D341Med (cell line): ENCODE measurements around the gene KRTAP5-9.
"Not testable (repeated sequence)": the region's sequence is repeated elsewhere in the genome, so short reads cannot be mapped to it uniquely, and the experiment has no call there.

Experiments used
- DNase-seq: peaks from one replicate; pipeline ENCODE4 v3.0.0; 2012; ENCODE audit warnings: low spot score

Gene KRTAP5-9

GRCh38 chr11:71585673-71586072 lies 37.5 kb downstream of the KRTAP5-9 start:
- DNase-seq: not testable (repeated sequence)

GRCh38 chr11:71588314-71588713 lies 40.1 kb downstream of the KRTAP5-9 start:
- DNase-seq: not testable (repeated sequence)

GRCh38 chr11:71588822-71589545 lies 40.8 kb downstream of the KRTAP5-9 start:
- not testable (repeated sequence) for DNase-seq

GRCh38 chr11:71589546-71589920 lies 41.3 kb downstream of the KRTAP5-9 start:
- not testable (repeated sequence) for DNase-seq
